ENCODE results near the gene FPGS. TPM values are rescaled to one million over a fixed set of nuclear protein-coding genes. Genes with fewer than 3 reads are reported as not detected.

FPGS gene
- total RNA-seq, 2 experiments from 2014 or later: 132 to 147 TPM

GRCh38 chr9:127816362-127816725 is 13.7 kb downstream of the FPGS start:
- intact Hi-C loops (cut with micrococcal nuclease; ENCODE audit: unreplicated experiment): no loop called here
- no TSS peak for BruUV-seq (replicated peaks)
- POLR2A ChIA-PET: no interaction called here
- H3K79me2 ChIP-seq (ENCODE audit: insufficient read depth, low read depth, low read length): no peaks in the 10 kb centered on the region
- no peak overlapping the region for H3K27ac ChIP-seq (ENCODE audit: low read depth, low read length, poor library complexity, severe bottlenecking)
- H3K36me3 ChIP-seq (ENCODE audit: insufficient read depth, low read length): peaks cover 61% of the 10 kb centered on the region
- H2AFZ ChIP-seq (ENCODE audit: low read length): no peak overlapping the region
- H3K9me2 ChIP-seq (ENCODE audit: insufficient read depth, low read length): no peaks in the 10 kb centered on the region
- no peaks in the 10 kb centered on the region for H3K9me3 ChIP-seq (ENCODE audit: low read length)
- H4K20me1 ChIP-seq (ENCODE audit: insufficient read depth, low read length): no peaks in the 10 kb centered on the region
- no peak overlapping the region for H3K4me3 ChIP-seq (ENCODE audit: low read depth, low read length, poor library complexity, severe bottlenecking)
- CTCF ChIA-PET (ENCODE audit: unreplicated experiment): no interaction called here
- DNase-seq (ENCODE audit: low spot score): no peak
- TF ChIP-seq EZH2phosphoT487 (IDR thresholded peaks at IDR 0.05; ENCODE audit: borderline replicate concordance, low read depth, low read length) (no peak), CTCF (conservative IDR thresholded peaks at IDR 0.05; ENCODE audit: low read length) (no peak)
- no peaks in the 10 kb centered on the region for H3K4me1 ChIP-seq (ENCODE audit: insufficient read depth, low read length, poor library complexity, severe bottlenecking)
- H3K4me2 ChIP-seq (ENCODE audit: low read length): no peak overlapping the region

GRCh38 chr9:127816728-127817127 is 14.0 kb downstream of the FPGS start:
- no TSS peak for BruUV-seq (replicated peaks)
- no peak overlapping the region for H3K27ac ChIP-seq (ENCODE audit: low read depth, low read length, poor library complexity, severe bottlenecking)

More at GRCh38 chr9:127816728-127817127, 14.0 kb downstream of the FPGS start:
- ChIA-PET CTCF (ENCODE audit: unreplicated experiment) (no interaction called here), POLR2A (no interaction called here)
- H3K36me3 ChIP-seq (ENCODE audit: insufficient read depth, low read length): peaks cover 57% of the 10 kb centered on the region
- DNase-seq (ENCODE audit: low spot score): no peak
- no peaks in the 10 kb centered on the region for H3K79me2 ChIP-seq (ENCODE audit: insufficient read depth, low read depth, low read length)
- H3K4me1 ChIP-seq (ENCODE audit: insufficient read depth, low read length, poor library complexity, severe bottlenecking): no peaks in the 10 kb centered on the region
- H3K4me3 ChIP-seq (ENCODE audit: low read depth, low read length, poor library complexity, severe bottlenecking): no peak overlapping the region
- intact Hi-C loops (cut with micrococcal nuclease; ENCODE audit: unreplicated experiment): no loop called here
- no peaks in the 10 kb centered on the region for H3K9me2 ChIP-seq (ENCODE audit: insufficient read depth, low read length)
- no peak overlapping the region for H2AFZ ChIP-seq (ENCODE audit: low read length)
- H3K9me3 ChIP-seq (ENCODE audit: low read length): no peaks in the 10 kb centered on the region
- H3K4me2 ChIP-seq (ENCODE audit: low read length): no peak overlapping the region
- TF ChIP-seq CTCF (conservative IDR thresholded peaks at IDR 0.05; ENCODE audit: low read length) (no peak), EZH2phosphoT487 (IDR thresholded peaks at IDR 0.05; ENCODE audit: borderline replicate concordance, low read depth, low read length) (no peak)
- no peaks in the 10 kb centered on the region for H4K20me1 ChIP-seq (ENCODE audit: insufficient read depth, low read length)

Data from OCI-LY7 (cell line).